Right lobe of liver (tissue), 4 donors: ENCODE measurements around the gene PMF1.

Experiments
- CTCF ChIP-seq, 4 donors: fragments of 200-600 bp in 3 of 4; fragments of 450-650 bp in 1 of 4; IDR thresholded peaks; one replicate each; pipeline versions ENCODE4 v1.5.1 to v1.8.0; 2016 to 2022; ENCODE audit warnings: antibody characterized with exemption in 4 of 4, mild to moderate bottlenecking in 2 of 4
- POLR2A ChIP-seq: fragments of 450-650 bp; IDR thresholded peaks from one replicate; pipeline ENCODE4 v1.6.1; 2017; ENCODE audit warnings: antibody characterized with exemption, mild to moderate bottlenecking
- donor health status: DM: no; HTN: no; CAD: no.
- donor health status: DM: no; HTN: no; CAD: no.
- donor health status: DM: no; HTN: yes; CAD: no.

GRCh38 chr1:156286061-156286460 is 73.3 kb downstream of the PMF1 start:
- TF ChIP-seq POLR2A (no peak), CTCF (IDR thresholded peaks at IDR 0.05) (no peak)
